ENCODE results near the gene SULF2. TPM values are rescaled to one million over a fixed set of nuclear protein-coding genes. Genes with fewer than 3 reads are reported as not detected.

SULF2 gene
- 41.2 and 92.0 TPM in 2 replicates for total RNA-seq

DNA sequence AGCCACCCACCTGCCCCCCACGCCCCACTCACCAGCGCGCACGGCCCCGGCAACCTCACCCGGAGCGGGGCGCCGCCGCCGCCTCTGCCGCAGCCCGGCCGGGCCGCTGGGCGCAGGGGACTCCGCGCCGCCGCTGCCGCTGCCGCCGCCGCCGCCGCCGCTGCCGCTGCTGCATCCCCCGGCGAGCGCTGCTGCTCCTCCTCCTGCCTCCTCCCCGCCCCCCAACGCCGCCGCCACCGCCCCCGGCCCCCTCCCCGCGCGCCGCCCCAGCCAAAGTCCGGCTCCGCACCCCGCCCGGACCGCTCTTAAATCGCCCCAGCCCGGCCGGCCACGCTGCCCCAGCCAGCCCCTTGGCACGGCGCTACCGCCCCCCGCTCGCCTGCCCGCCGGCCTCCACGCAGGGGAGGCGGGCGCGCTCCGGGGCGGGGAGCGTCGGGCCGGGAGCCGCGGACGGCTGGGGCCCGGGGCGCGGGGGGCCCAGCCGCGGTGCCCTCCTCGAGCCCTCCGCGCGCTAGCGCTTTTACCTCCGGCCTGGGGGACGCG lies at the start of gene SULF2:
Gene SULF2 (minus strand): TSS at position 171 of the 543 bp plus-strand sequence. CDS start 28,118 bp downstream, outside the sequence.

Small RNA genes lying within 50 kb of the gene (small RNA-seq; reads per million reads assigned to genes)
- gene RNU7-173P, result not detected

Measured in thoracic aorta endothelial cell (primary cell).